Neural progenitor cell (in vitro differentiated cells): ENCODE data around the gene DISP3. TPM values are rescaled to one million over a fixed set of nuclear protein-coding genes. Genes with fewer than 3 reads are reported as not detected.

Experiments used
- DNase-seq: peaks from one replicate; pipeline ENCODE4 v3.0.0-alpha.2; 2016; ENCODE audit warnings: low spot score
- H2AFZ ChIP-seq: fragments of 200-600 bp; sonication (generic); replicated peaks from 2 replicates; pipeline ENCODE4 v1.6.1; 2016; ENCODE audit warnings: antibody characterized with exemption
- H3F3A ChIP-seq: fragments of 200-600 bp; sonication (generic); 2 replicates; pipeline ENCODE4 v1.6.1; 2016; ENCODE audit warnings: antibody characterized with exemption, low read depth
- H3K27ac ChIP-seq: fragments of 200-600 bp; sonication (generic); 2 replicates; pipeline ENCODE4 v1.5.1; 2016; ENCODE audit warnings: mild to moderate bottlenecking
- H3K27me3 ChIP-seq: fragments of 200-600 bp; sonication (generic); 2 replicates; pipeline ENCODE4 v1.6.1; 2016; ENCODE audit warnings: mild to moderate bottlenecking, moderate library complexity
- H3K36me3 ChIP-seq: fragments of 200-600 bp; sonication (generic); 2 replicates; pipeline ENCODE4 v1.5.1; 2016
- H3K4me1 ChIP-seq: fragments of 200-600 bp; sonication (generic); 2 replicates; pipeline ENCODE4 v1.6.1; 2016; ENCODE audit warnings: mixed run types
- H3K4me2 ChIP-seq: fragments of 200-600 bp; sonication (generic); 2 replicates; pipeline ENCODE4 v1.6.1; 2016
- H3K4me3 ChIP-seq: fragments of 200-600 bp; sonication (generic); 2 replicates; pipeline ENCODE4 v1.5.1; 2016
- H3K79me2 ChIP-seq: fragments of 200-600 bp; sonication (generic); 2 replicates; pipeline ENCODE4 v1.6.1; 2016; ENCODE audit warnings: low read depth
- H3K9ac ChIP-seq: fragments of 200-600 bp; sonication (generic); 2 replicates; pipeline ENCODE4 v1.6.1; 2016
- H3K9me3 ChIP-seq: fragments of 200-600 bp; sonication (generic); 2 replicates; pipeline ENCODE4 v1.5.1; 2016; ENCODE audit warnings: low read depth
- H4K20me1 ChIP-seq: fragments of 200-600 bp; sonication (generic); 2 replicates; pipeline ENCODE4 v1.6.1; 2016; ENCODE audit warnings: low read depth
- H3K27ac Mint-ChIP-seq: 3 replicates; pipeline ENCODE4 v1.8.0; 2021; ENCODE audit warnings: mixed read lengths
- H3K27me3 Mint-ChIP-seq: 2 replicates; pipeline ENCODE4 v1.8.0; 2022; ENCODE audit warnings: low read depth, mild to moderate bottlenecking, inconsistent platforms, moderate library complexity, mixed read lengths; ENCODE audit not compliant: insufficient read depth
- H3K36me3 Mint-ChIP-seq: 3 replicates; pipeline ENCODE4 v1.8.0; 2021; ENCODE audit warnings: mixed read lengths
- H3K4me1 Mint-ChIP-seq: 3 replicates; pipeline ENCODE4 v1.8.0; 2021; ENCODE audit warnings: mixed read lengths
- H3K4me3 Mint-ChIP-seq: 3 replicates; pipeline ENCODE4 v1.8.0; 2021; ENCODE audit warnings: mild to moderate bottlenecking, moderate library complexity, mixed read lengths
- H3K9me3 Mint-ChIP-seq: 3 replicates; pipeline ENCODE4 v1.8.0; 2020; ENCODE audit warnings: mixed read lengths
- CTCF ChIP-seq: fragments of 200-600 bp; sonication (generic); IDR thresholded peaks from 2 replicates; pipeline ENCODE4 v1.5.1; 2017; ENCODE audit warnings: antibody characterized with exemption, mild to moderate bottlenecking
- EZH2 ChIP-seq: fragments of 200-600 bp; sonication (generic); IDR thresholded peaks from 2 replicates; pipeline ENCODE4 v1.6.1; 2017; ENCODE audit warnings: antibody characterized with exemption, mild to moderate bottlenecking, moderate library complexity
- EZH2phosphoT487 ChIP-seq: fragments of 200-600 bp; sonication (generic); IDR thresholded peaks from 2 replicates; pipeline ENCODE4 v1.6.1; 2017; ENCODE audit warnings: antibody characterized with exemption
- total RNA-seq: library from RNA; depleted of rRNA; stranded (reverse); fragments of >200 nt; gene quantifications from 2 replicates; pipeline ENCODE4 v1.2.3, GENCODE V29; 2015; ENCODE audit warnings: low replicate concordance

DISP3 gene
- total RNA-seq, 1 donor from 2014 or later = 2.0 TPM

DNA sequence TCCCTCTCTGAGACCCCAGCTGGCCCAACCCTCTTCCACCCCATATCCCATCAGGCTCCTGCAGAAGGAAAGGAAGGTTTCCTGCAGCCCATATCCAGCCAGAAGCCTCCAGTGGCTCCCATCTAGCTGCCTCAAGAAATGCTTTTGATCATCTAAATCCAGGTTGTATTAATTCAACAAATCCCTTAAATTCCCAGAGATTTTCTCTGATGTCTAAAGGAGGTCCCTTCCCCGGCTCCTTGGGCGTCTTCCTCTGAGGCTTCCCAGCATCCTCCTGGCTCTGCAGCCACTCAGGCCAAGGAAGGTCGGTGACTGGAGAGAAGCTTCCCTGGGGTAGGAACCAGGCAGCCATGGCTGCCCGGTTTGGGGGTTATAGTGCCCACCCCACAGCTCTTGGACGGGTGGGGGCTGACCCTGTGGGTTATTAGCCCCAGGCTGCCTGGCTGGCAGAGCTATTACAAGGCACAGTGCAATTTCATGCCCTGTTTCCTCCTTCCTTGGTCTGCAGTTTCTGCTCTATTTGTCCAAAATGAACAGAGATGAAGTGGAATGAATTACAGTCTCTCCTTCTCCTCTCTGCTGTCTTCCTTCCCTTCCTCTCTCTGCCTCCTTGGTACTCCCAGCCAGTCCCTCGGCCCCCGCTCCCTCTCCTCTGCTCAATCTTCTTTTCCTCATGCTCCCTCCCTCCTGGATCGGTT lies 34.8 kb upstream of the DISP3 start:
- Histone ChIP-seq H3K4me2 (no peak overlapping the region), H3K36me3 (no peaks in the 10 kb centered on the region), H4K20me1 (no peaks in the 10 kb centered on the region), H3K4me1 (no peaks in the 10 kb centered on the region), H3K27ac (no peak overlapping the region), H3K27me3 (no peaks in the 10 kb centered on the region), H3K9me3 (no peaks in the 10 kb centered on the region), H3K9ac (no peak overlapping the region), H3K4me3 (no peak overlapping the region), H3K79me2 (no peaks in the 10 kb centered on the region), H2AFZ (no peak overlapping the region), H3F3A (no peaks in the 10 kb centered on the region)
- DNase-seq = no peak
- Mint-ChIP-seq H3K27me3 (peaks cover 7% of the 10 kb centered on the region), H3K27ac (peak overlapping the region; percentile 11), H3K36me3 (no peaks in the 10 kb centered on the region), H3K4me1 (peaks cover 39% of the 10 kb centered on the region), H3K4me3 (no peak overlapping the region), H3K9me3 (no peaks in the 10 kb centered on the region)
- TF ChIP-seq EZH2 = no peak

DNA sequence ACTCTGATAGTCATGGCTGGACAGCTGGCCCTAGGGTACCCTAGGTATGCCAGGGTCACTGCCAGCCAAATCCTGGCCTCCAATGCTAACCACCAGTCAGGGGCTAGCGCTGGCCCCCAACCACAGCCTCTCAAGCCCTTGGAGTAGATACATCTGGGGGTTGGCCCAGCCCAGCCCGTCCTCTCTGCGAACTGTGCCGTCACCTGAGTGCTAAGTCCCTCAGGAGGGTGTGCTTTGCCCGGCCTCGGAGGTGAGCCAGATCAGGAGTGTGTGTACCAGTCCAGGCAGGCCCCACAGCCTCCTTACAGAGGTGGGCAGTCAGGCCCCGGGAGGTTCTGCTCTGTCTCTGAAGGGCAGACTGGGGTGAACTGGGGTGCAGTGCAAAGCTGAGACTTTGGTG lies 34.0 kb upstream of the DISP3 start:
- Mint-ChIP-seq H3K4me1 (peaks cover 34% of the 10 kb centered on the region), H3K36me3 (no peaks in the 10 kb centered on the region), H3K27ac (no peak overlapping the region)

DNA sequence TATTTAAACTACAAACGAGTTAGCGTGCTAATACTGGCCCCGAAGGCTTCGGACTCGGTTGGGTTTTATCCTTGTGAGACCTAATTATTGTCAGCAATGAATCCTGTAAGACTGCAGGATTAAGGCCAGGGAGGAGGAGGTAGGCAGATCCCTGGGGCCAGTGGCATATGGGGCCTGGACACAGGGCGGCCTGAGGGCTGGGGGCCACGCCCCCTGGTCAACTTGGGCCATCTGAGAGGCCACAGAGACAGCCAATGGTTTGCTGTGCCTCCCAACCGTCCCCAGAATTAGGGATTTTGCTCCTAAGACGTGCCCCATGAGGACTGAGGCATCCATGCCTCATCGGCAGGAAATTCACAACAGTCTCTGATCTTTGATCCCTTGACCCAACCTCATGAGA lies 31.1 kb upstream of the DISP3 start:
- Histone ChIP-seq H3F3A (no peaks in the 10 kb centered on the region), H2AFZ (peak overlapping the region; percentile 22), H3K79me2 (no peaks in the 10 kb centered on the region), H3K9ac (no peak overlapping the region), H3K27ac (no peak overlapping the region), H3K27me3 (no peaks in the 10 kb centered on the region), H3K4me2 (no peak overlapping the region), H3K9me3 (no peaks in the 10 kb centered on the region), H4K20me1 (no peaks in the 10 kb centered on the region), H3K36me3 (no peaks in the 10 kb centered on the region), H3K4me1 (no peaks in the 10 kb centered on the region), H3K4me3 (no peak overlapping the region)
- H3K9me3 Mint-ChIP-seq = no peaks in the 10 kb centered on the region
- H3K4me3 Mint-ChIP-seq = no peak overlapping the region
- peaks cover 7% of the 10 kb centered on the region for H3K27me3 Mint-ChIP-seq
- DNase-seq = peak; percentile 20
- H3K27ac Mint-ChIP-seq = peak overlapping the region; percentile 85
- peaks cover 19% of the 10 kb centered on the region for H3K4me1 Mint-ChIP-seq
- no peak for TF ChIP-seq EZH2
- no peak for TF ChIP-seq CTCF
- TF ChIP-seq EZH2phosphoT487 = no peak
- H3K36me3 Mint-ChIP-seq = no peaks in the 10 kb centered on the region

More for the DNA sequence above, 34.0 kb upstream of the DISP3 start:
- TF ChIP-seq CTCF = no peak
- peaks cover 7% of the 10 kb centered on the region for H3K27me3 Mint-ChIP-seq
- Histone ChIP-seq H2AFZ (no peak overlapping the region), H4K20me1 (no peaks in the 10 kb centered on the region), H3K27ac (no peak overlapping the region), H3K36me3 (no peaks in the 10 kb centered on the region), H3K9ac (no peak overlapping the region), H3K27me3 (no peaks in the 10 kb centered on the region), H3K4me2 (no peak overlapping the region), H3K9me3 (no peaks in the 10 kb centered on the region), H3K4me1 (no peaks in the 10 kb centered on the region), H3K4me3 (no peak overlapping the region), H3F3A (no peaks in the 10 kb centered on the region), H3K79me2 (no peaks in the 10 kb centered on the region)
- H3K9me3 Mint-ChIP-seq = no peaks in the 10 kb centered on the region
- no peak for DNase-seq
- peak overlapping the region; percentile 50 for H3K4me3 Mint-ChIP-seq

DNA sequence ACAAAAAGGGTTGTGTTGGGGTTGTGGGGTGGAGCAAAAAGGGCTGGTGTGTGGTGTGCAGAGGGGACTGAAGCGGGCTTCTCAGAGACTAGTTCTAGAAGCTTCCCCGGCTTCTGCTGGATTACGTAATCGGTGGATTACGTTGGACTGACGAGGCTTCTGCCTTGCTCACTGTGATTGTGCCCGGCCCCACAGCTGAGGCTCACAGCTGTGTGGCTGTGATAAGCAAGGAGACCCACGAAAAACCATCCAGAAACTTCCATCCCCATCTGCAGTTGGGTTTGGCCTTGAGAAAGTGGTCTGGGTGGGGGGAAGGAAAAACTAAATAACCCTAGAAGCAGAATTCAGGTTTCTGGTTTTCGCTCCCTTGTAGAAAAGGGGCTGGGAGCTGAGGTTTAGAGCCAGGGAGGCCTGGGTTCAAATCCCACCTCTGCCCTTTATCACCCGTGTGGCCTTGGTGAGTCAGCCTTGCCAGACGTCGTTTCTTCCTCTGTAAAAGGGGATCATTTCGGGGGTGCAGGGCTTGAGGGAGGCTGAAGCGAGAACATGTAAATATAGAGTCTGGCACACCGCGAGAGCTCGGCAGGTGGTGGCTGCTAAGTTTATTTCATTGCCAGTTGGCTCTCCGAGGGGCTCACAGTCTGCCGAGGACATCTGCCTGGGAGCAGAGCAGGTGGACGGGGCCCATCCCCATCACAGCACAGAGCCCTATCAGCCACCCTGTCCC lies 30.4 kb upstream of the DISP3 start:
- no peak overlapping the region for H3K4me3 ChIP-seq
- H3K27me3 ChIP-seq = no peaks in the 10 kb centered on the region
- H3K9ac ChIP-seq = no peak overlapping the region
- no peak for DNase-seq
- Mint-ChIP-seq H3K27ac (peak overlapping the region; percentile 85), H3K4me3 (no peak overlapping the region), H3K4me1 (peaks cover 19% of the 10 kb centered on the region), H3K36me3 (no peaks in the 10 kb centered on the region), H3K27me3 (peaks cover 7% of the 10 kb centered on the region), H3K9me3 (no peaks in the 10 kb centered on the region)
- H3K27ac ChIP-seq = no peak overlapping the region
- H3K9me3 ChIP-seq = no peaks in the 10 kb centered on the region
- H3K36me3 ChIP-seq = no peaks in the 10 kb centered on the region
- TF ChIP-seq CTCF = no peak
- TF ChIP-seq EZH2phosphoT487 = no peak
- TF ChIP-seq EZH2 = no peak
- H3K4me1 ChIP-seq = no peaks in the 10 kb centered on the region
- peak overlapping the region; percentile 22 for H2AFZ ChIP-seq
- no peaks in the 10 kb centered on the region for H3F3A ChIP-seq
- H4K20me1 ChIP-seq = no peaks in the 10 kb centered on the region
- H3K79me2 ChIP-seq = no peaks in the 10 kb centered on the region
- H3K4me2 ChIP-seq = no peak overlapping the region
